ENCODE data around the gene COL23A1.

DNA sequence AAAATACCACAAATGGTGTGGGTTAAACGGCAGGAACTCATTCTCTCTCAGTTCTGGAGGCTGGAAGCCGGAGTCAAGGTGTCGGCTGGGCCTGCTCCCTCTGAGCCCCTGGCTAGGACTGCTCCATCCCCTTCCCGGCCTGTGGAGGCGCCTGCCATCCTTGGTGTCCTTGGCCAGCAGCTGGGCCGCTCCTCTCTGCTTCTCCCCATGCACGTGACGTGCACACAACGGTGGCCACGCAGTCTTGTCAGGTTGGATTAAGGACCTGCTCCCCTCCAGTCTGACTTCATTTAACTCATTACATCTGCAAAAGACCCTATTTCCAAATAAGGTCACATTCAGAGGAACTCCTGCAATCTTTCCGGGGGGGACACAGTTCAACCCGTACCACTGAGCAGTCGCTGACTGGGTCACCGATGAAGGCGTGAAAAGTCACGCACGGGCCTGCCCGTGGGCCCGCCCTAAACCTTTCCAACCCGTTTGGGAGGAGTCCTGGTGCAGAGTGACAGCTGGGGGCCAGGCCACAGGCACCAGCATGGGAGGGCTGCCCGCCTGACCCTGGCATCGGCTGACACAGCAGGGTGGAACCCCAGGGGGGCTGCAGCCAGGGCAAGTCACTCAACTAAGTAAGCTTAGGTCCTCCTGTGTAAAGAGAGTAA lies 135.2 kb downstream of the COL23A1 start:
- TF ChIP-seq POLR2A (IDR thresholded peaks at IDR 0.05), result no peak
- TF ChIP-seq, protein P1, sequence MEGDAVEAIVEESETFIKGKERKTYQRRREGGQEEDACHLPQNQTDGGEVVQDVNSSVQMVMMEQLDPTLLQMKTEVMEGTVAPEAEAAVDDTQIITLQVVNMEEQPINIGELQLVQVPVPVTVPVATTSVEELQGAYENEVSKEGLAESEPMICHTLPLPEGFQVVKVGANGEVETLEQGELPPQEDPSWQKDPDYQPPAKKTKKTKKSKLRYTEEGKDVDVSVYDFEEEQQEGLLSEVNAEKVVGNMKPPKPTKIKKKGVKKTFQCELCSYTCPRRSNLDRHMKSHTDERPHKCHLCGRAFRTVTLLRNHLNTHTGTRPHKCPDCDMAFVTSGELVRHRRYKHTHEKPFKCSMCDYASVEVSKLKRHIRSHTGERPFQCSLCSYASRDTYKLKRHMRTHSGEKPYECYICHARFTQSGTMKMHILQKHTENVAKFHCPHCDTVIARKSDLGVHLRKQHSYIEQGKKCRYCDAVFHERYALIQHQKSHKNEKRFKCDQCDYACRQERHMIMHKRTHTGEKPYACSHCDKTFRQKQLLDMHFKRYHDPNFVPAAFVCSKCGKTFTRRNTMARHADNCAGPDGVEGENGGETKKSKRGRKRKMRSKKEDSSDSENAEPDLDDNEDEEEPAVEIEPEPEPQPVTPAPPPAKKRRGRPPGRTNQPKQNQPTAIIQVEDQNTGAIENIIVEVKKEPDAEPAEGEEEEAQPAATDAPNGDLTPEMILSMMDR (IDR thresholded peaks at IDR 0.05), result no peak

Data from lower leg skin (tissue), 3 donors.